Aorta (tissue), 5 donors: ENCODE data around the gene SFT2D1. TPM values are rescaled to one million over a fixed set of nuclear protein-coding genes. Genes with fewer than 3 reads are reported as not detected.
A peak's percentile ranks its signal among the peaks of the same experiment; 100 is the strongest.

Experiments used
- ATAC-seq: fragments of 200-7000 bp; cut with Tn5 transposase; one replicate; pipeline ENCODE4 v1.9.1; 2022; ENCODE audit warnings: moderate library complexity; ENCODE audit not compliant: low FRiP score
- DNase-seq, 2 donors: peaks; one replicate each; pipeline ENCODE4 v3.0.0-alpha.2; 2020
- H3K27ac ChIP-seq, 2 donors: one replicate each; pipeline ENCODE4 v1.5.1; 2013; ENCODE audit warnings: low read length in 2 of 2, mild to moderate bottlenecking in 2 of 2, moderate library complexity in 2 of 2, control low read depth in 1 of 2, inconsistent platforms in 1 of 2, low read depth in 1 of 2
- H3K27me3 ChIP-seq, 2 donors: one replicate each; pipeline ENCODE4 v1.6.1; 2013; ENCODE audit warnings: control low read depth in 1 of 2, low read length in 1 of 2, mild to moderate bottlenecking in 1 of 2, moderate library complexity in 1 of 2; ENCODE audit not compliant: insufficient read depth in 2 of 2, control insufficient read depth in 1 of 2
- H3K36me3 ChIP-seq, 2 donors: one replicate each; pipeline ENCODE4 v1.6.1; 2013; ENCODE audit warnings: control low read depth in 1 of 2, low read length in 1 of 2, mild to moderate bottlenecking in 1 of 2; ENCODE audit not compliant: insufficient read depth in 2 of 2, control insufficient read depth in 1 of 2
- H3K4me1 ChIP-seq, 2 donors: one replicate each; pipeline ENCODE4 v1.6.1; 2013; ENCODE audit warnings: low read length in 2 of 2, control low read depth in 1 of 2, mild to moderate bottlenecking in 1 of 2, moderate library complexity in 1 of 2; ENCODE audit not compliant: insufficient read depth in 2 of 2, control insufficient read depth in 1 of 2
- H3K4me3 ChIP-seq, 2 donors: one replicate each; pipeline ENCODE4 v1.5.1; 2013; ENCODE audit warnings: low read length in 2 of 2, control low read depth in 1 of 2, mild to moderate bottlenecking in 1 of 2
- H3K9me3 ChIP-seq: one replicate; pipeline ENCODE4 v1.6.1; 2013; ENCODE audit warnings: mild to moderate bottlenecking, low read length; ENCODE audit not compliant: control insufficient read depth
- WGBS, 2 donors: extraction: QIAGEN DNeasy Blood & Tissue Kit; methylation state at CpG; one replicate each; pipeline ENCODE4 v1.1.7; 2013; 5-methylcytosine and 5-hydroxymethylcytosine counted together
- intact Hi-C, 2 donors: fragments of 100-400 bp; cut with DNase I; formaldehyde crosslinking; loops; one replicate each; pipeline versions ENCODE4 v1.14.2 to v1.15.0; 2022
- polyA plus RNA-seq, 2 donors: library from polyadenylated mRNA; stranded (reverse); fragments of 200-250 nt; gene quantifications; one replicate each; pipeline ENCODE4 v1.2.3, GENCODE V29; 2013
- total RNA-seq, 2 donors: library from RNA; stranded (reverse); fragmentation: NEBNext Ultra II Directional; extraction: Animal tissue kit (Norgen Biotek cat#: 25700); gene quantifications; one replicate each; pipeline ENCODE4 v1.2.1, GENCODE V29; 2021
- donor health status: healthy with polysubstance abuse.
- donor health status: Bipolar disorder and iron deficiency.
- donor health status: DM: no; HTN: no; CAD: no.
- donor health status: DM: no; HTN: no; CAD: no.
- donor health status: DM: yes; HTN: yes; CAD: no.

SFT2D1 gene
- total and polyA plus RNA-seq, 4 donors, result 36.5 to 53.5 (median 37.2) TPM

- H3K4me1 ChIP-seq, result no peaks in the 10 kb centered on the region
- no peaks in the 10 kb centered on the region for H3K9me3 ChIP-seq
- H3K27me3 ChIP-seq, result no peaks in the 10 kb centered on the region
- no peak overlapping the region for H3K4me3 ChIP-seq
- H3K36me3 ChIP-seq, result no peaks in the 10 kb centered on the region
- WGBS, 2 donors, result 2 to 3% methylated on average over 21 of the region's 21 CpGs
- peak; percentile 69 to 91 for DNase-seq
- H3K27ac ChIP-seq, result no peak overlapping the region
- intact Hi-C loops, result loop anchor here (1.0 to 2.0 kb wide), 2 partner anchors 125 to 127 kb away; no protein-coding TSS in a partner anchor
- ATAC-seq, result peak; percentile 85
Measured at GRCh38 chr6:166275714-166276166, 66.6 kb downstream of the SFT2D1 start.

DNA sequence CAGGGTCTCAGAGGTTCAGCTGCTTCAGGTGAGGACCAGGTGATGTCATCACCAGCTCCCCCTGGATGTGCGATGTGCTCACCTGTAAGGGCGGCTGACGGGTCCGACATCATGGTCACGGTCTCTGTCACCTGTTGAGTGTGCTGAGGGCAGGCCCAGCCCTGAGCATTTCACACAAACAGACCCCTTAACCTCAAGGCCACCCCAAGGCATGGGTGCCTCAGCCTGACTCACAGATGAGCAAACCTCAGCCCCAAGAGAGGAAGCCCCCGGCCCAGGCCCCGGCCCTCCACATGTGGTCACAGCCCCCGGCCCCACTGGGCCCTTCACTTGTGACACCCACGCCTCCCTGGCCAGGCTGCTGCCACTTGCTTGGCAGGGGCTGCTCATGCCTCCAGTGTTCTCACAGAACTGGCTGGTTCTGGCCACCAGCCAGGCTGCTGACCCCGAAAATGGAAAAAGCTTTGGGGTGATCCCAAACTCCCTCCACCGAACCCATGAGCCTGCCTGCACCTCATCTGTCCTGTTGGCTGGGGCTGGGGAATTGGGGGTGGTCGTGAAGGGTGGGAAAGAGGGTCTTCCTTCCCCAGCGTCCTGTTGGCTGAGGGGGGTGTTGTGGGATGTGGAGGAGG is 67.5 kb downstream of the SFT2D1 start:
- Histone ChIP-seq H3K9me3 (no peaks in the 10 kb centered on the region), H3K27me3 (no peaks in the 10 kb centered on the region), H3K4me1 (no peaks in the 10 kb centered on the region), H3K27ac (no peak overlapping the region), H3K4me3 (no peak overlapping the region), H3K36me3 (no peaks in the 10 kb centered on the region)
- intact Hi-C loops, result loop anchor here (1.0 to 2.0 kb wide), 2 partner anchors 125 to 128 kb away; no protein-coding TSS in a partner anchor
- DNase-seq, result no peak
- WGBS, 2 donors, result 69 to 70% methylated on average over 12 to 13 of the region's 13 CpGs
- no peak for ATAC-seq

DNA sequence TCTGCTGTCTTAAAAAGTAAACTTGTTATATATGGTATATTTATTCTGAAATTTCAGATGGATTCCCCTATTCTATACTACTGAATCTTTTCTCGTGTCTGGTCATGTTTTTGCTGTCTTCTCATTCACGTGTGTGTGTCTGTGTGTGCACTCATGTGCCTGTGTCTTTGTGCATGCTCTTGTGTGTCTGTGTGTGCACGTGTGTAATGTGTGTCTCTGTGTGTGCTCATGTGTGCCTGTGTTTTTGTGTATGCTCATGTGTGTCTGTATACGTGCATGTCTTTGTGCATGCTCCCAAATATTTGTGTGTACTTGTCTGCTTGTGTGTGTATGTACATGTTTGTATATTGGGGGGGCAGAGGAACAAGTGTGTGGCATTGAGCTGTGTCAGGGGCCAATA is 68.2 kb downstream of the SFT2D1 start:
- intact Hi-C loops, result loop anchor here in 1 of 2 donors (2.0 kb wide), 1 partner anchor 129 kb away; no protein-coding TSS in a partner anchor
- DNase-seq, result no peak
- no peak overlapping the region for H3K4me3 ChIP-seq
- H3K9me3 ChIP-seq, result no peaks in the 10 kb centered on the region
- no peak overlapping the region for H3K27ac ChIP-seq
- no peaks in the 10 kb centered on the region for H3K4me1 ChIP-seq
- H3K36me3 ChIP-seq, result no peaks in the 10 kb centered on the region
- H3K27me3 ChIP-seq, result no peaks in the 10 kb centered on the region
- WGBS, 2 donors, result 65 to 72% methylated on average over 4 of the region's 4 CpGs
- ATAC-seq, result no peak

DNA sequence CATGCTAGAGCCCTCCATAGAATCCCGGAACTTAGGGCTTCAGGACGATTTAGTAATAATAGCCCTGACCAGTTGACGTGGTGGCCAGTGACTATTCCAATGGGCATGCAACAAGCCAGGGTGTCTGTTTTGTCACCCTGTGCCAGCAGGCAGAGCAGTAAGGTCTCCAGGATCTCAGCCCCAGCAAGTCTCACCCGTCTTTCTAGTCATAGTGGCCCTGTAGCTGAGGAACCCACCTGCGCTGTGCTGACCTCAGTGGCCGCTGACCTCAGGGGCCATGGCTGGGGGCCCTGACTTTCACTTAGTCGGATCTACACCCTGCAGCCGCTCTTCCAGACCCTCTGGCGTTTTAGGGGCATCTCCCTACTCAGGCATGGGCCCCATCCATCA is 71.0 kb downstream of the SFT2D1 start:
- 86% methylated on average over 9 of the region's 9 CpGs for WGBS, 2 donors
- ATAC-seq, result no peak

DNA sequence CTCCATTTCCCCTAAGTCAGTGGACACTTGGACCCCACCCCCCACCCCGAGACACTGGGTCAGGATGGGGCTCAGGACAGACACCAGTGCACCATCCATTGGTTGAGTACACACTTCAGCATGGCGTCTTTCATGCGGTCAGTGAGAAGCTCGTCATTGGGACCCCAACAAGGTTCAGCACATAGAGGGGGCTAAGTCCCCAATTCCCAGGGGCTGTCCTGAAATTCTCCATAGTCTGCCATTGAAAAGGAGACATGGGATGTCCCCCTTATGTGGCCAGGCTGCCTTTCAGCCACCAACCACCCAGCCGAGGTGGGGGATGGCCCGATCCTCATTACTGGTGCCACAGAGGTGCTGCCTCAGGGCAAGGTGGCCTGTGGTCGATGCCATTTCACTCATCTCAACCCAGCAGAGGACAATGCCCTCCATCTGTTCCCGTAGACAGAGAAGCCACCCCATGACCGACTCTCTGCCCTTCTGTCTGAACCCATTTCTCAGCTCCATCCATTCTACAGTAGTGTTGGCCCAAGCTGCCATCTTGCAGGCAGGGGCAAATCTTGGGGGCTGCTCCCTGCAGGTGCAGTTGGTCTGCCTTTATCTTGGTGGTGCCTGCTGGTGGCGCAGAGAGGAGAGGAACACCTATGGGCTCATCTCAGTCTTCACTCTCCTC is 71.5 kb downstream of the SFT2D1 start:
- Histone ChIP-seq H3K4me1 (no peaks in the 10 kb centered on the region), H3K9me3 (no peaks in the 10 kb centered on the region), H3K27me3 (peaks cover 0 to 2% of the 10 kb centered on the region in 2 donors), H3K27ac (no peak overlapping the region), H3K4me3 (no peak overlapping the region), H3K36me3 (no peaks in the 10 kb centered on the region)
- ATAC-seq, result no peak
- intact Hi-C loops, result no loop called here
- DNase-seq, result no peak
- 75 to 79% methylated on average over 10 of the region's 10 CpGs for WGBS, 2 donors

More for the DNA sequence above, 71.0 kb downstream of the SFT2D1 start:
- Histone ChIP-seq H3K9me3 (no peaks in the 10 kb centered on the region), H3K4me3 (no peak overlapping the region), H3K36me3 (no peaks in the 10 kb centered on the region), H3K27ac (no peak overlapping the region), H3K4me1 (no peaks in the 10 kb centered on the region), H3K27me3 (peaks cover 0 to 2% of the 10 kb centered on the region in 2 donors)
- no peak for DNase-seq
- intact Hi-C loops, result no loop called here

Other genes starting within 250 kb of the SFT2D1 start
- not detected for gene TBXT, start 174.7 kb downstream of the SFT2D1 start, total RNA-seq
- gene TBXT, start 174.7 kb downstream of the SFT2D1 start, polyA plus RNA-seq, result not detected
- gene PRR18, start 34.2 kb downstream of the SFT2D1 start, total RNA-seq, result not detected
- not detected for gene PRR18, start 34.2 kb downstream of the SFT2D1 start, polyA plus RNA-seq
- gene MPC1, start 40.4 kb upstream of the SFT2D1 start, total RNA-seq, result 10 to 100 TPM; 36.7 to 71.7 TPM
- 100 to 1,000 TPM in 1 of 2 donors, 10 to 100 TPM in 1; 61.7 to 128 TPM for gene MPC1, start 40.4 kb upstream of the SFT2D1 start, polyA plus RNA-seq
- 1 to 10 TPM; 2.4 to 6.4 TPM for gene RAMACL, start 244.1 kb upstream of the SFT2D1 start, total RNA-seq
- under 1 TPM in 1 of 2 donors, not detected in 1; 0.41 TPM for gene RAMACL, start 244.1 kb upstream of the SFT2D1 start, polyA plus RNA-seq